DND-41 (cell line): ENCODE results near the gene ESPL1.

ENCODE experiments used
- EZH2 ChIP-seq: IDR thresholded peaks from 3 replicates; pipeline ENCODE4 v1.6.1; 2012; ENCODE audit warnings: borderline replicate concordance, low read depth, mild to moderate bottlenecking, moderate library complexity, low read length, inconsistent platforms; ENCODE audit not compliant: severe bottlenecking
- TF ChIP-seq, protein P1 (sequence below): IDR thresholded peaks from 2 replicates; pipeline ENCODE4 v1.5.1; 2012; ENCODE audit warnings: borderline replicate concordance, low read length, moderate library complexity, mild to moderate bottlenecking; ENCODE audit not compliant: poor library complexity, severe bottlenecking; ENCODE audit errors: extremely low read depth

DNA sequence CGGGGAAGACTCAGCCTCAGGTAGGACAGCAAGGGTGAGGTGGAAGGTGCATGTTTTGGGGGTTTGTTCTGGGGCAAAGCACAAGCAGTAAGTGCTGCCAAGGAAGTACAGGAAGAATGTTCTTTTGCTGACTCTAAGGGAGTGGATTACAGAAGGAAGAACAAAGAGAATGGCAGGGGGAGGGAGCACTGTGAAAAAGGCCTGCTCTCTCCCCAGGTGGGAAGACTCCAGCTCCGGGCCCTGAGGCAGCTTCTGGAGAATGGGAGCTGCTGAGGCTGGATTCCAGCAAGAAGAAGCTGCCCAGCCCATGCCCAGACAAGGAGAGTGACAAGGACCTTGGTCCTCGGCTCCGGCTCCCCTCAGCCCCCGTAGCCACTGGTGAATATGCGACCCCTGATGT is 20.2 kb downstream of the ESPL1 start:
- TF ChIP-seq, protein P1, sequence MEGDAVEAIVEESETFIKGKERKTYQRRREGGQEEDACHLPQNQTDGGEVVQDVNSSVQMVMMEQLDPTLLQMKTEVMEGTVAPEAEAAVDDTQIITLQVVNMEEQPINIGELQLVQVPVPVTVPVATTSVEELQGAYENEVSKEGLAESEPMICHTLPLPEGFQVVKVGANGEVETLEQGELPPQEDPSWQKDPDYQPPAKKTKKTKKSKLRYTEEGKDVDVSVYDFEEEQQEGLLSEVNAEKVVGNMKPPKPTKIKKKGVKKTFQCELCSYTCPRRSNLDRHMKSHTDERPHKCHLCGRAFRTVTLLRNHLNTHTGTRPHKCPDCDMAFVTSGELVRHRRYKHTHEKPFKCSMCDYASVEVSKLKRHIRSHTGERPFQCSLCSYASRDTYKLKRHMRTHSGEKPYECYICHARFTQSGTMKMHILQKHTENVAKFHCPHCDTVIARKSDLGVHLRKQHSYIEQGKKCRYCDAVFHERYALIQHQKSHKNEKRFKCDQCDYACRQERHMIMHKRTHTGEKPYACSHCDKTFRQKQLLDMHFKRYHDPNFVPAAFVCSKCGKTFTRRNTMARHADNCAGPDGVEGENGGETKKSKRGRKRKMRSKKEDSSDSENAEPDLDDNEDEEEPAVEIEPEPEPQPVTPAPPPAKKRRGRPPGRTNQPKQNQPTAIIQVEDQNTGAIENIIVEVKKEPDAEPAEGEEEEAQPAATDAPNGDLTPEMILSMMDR = no peak
- no peak for TF ChIP-seq EZH2
